ENCODE results near the gene DUSP14.
"Not testable (repeated sequence)": the region's sequence is repeated elsewhere in the genome, so short reads cannot be mapped to it uniquely, and the experiment has no call there.

- TF ChIP-seq CTCF (IDR thresholded peaks at IDR 0.05 in 8 of 11, conservative IDR thresholded peaks at IDR 0.05 in 3 of 11); POLR2AphosphoS5 (IDR thresholded peaks at IDR 0.05); POLR2A (IDR thresholded peaks at IDR 0.05): not testable (repeated sequence)
Measured at GRCh38 chr17:37511642-37512041, 22.0 kb downstream of the DUSP14 start.

Measured in spleen (tissue), 7 donors.